ENCODE measurements around the gene S1PR5.
"Not testable (repeated sequence)": the region's sequence is repeated elsewhere in the genome, so short reads cannot be mapped to it uniquely, and the experiment has no call there.

- TF ChIP-seq POLR2A, POLR2AphosphoS5 (IDR thresholded peaks at IDR 0.05): not testable (repeated sequence)
- TF ChIP-seq, protein P1, sequence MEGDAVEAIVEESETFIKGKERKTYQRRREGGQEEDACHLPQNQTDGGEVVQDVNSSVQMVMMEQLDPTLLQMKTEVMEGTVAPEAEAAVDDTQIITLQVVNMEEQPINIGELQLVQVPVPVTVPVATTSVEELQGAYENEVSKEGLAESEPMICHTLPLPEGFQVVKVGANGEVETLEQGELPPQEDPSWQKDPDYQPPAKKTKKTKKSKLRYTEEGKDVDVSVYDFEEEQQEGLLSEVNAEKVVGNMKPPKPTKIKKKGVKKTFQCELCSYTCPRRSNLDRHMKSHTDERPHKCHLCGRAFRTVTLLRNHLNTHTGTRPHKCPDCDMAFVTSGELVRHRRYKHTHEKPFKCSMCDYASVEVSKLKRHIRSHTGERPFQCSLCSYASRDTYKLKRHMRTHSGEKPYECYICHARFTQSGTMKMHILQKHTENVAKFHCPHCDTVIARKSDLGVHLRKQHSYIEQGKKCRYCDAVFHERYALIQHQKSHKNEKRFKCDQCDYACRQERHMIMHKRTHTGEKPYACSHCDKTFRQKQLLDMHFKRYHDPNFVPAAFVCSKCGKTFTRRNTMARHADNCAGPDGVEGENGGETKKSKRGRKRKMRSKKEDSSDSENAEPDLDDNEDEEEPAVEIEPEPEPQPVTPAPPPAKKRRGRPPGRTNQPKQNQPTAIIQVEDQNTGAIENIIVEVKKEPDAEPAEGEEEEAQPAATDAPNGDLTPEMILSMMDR (IDR thresholded peaks at IDR 0.05) = not testable (repeated sequence)
Measured at GRCh38 chr19:10539016-10539415, 21.8 kb upstream of the S1PR5 start.

Data from prostate gland (tissue), 2 donors.